IPS-15b (cell line): ENCODE data around the gene FIP1L1.

ENCODE experiments used
- H3K27me3 ChIP-seq: one replicate; pipeline ENCODE4 v1.6.1; 2013; ENCODE audit warnings: low read length; ENCODE audit not compliant: control insufficient read depth, insufficient read depth
- H3K36me3 ChIP-seq: one replicate; pipeline ENCODE4 v1.6.1; 2013; ENCODE audit warnings: low read length; ENCODE audit not compliant: control insufficient read depth, insufficient read depth
- H3K4me1 ChIP-seq: one replicate; pipeline ENCODE4 v1.6.1; 2013; ENCODE audit warnings: mild to moderate bottlenecking, low read length; ENCODE audit not compliant: control insufficient read depth, insufficient read depth
- H3K4me3 ChIP-seq: one replicate; pipeline ENCODE4 v1.5.1; 2013; ENCODE audit warnings: low read depth, low read length
- H3K9ac ChIP-seq: one replicate; pipeline ENCODE4 v1.6.1; 2013; ENCODE audit warnings: low read depth, mild to moderate bottlenecking, low read length
- H3K9me3 ChIP-seq: one replicate; pipeline ENCODE4 v1.6.1; 2013; ENCODE audit warnings: mild to moderate bottlenecking, low read length; ENCODE audit not compliant: control insufficient read depth, insufficient read depth

The FIP1L1 gene

GRCh38 chr4:53490965-53491622 lies 113.7 kb downstream of the FIP1L1 start:
- Histone ChIP-seq H3K9me3 (no peaks in the 10 kb centered on the region), H3K4me1 (peaks cover 3% of the 10 kb centered on the region), H3K9ac (no peak overlapping the region), H3K27me3 (no peaks in the 10 kb centered on the region), H3K36me3 (no peaks in the 10 kb centered on the region), H3K4me3 (no peak overlapping the region)

GRCh38 chr4:53494851-53495250 lies 117.4 kb downstream of the FIP1L1 start:
- H3K9me3 ChIP-seq: no peaks in the 10 kb centered on the region
- no peak overlapping the region for H3K9ac ChIP-seq
- H3K27me3 ChIP-seq: no peaks in the 10 kb centered on the region
- peaks cover 7% of the 10 kb centered on the region for H3K4me1 ChIP-seq
- H3K36me3 ChIP-seq: no peaks in the 10 kb centered on the region
- H3K4me3 ChIP-seq: no peak overlapping the region

DNA sequence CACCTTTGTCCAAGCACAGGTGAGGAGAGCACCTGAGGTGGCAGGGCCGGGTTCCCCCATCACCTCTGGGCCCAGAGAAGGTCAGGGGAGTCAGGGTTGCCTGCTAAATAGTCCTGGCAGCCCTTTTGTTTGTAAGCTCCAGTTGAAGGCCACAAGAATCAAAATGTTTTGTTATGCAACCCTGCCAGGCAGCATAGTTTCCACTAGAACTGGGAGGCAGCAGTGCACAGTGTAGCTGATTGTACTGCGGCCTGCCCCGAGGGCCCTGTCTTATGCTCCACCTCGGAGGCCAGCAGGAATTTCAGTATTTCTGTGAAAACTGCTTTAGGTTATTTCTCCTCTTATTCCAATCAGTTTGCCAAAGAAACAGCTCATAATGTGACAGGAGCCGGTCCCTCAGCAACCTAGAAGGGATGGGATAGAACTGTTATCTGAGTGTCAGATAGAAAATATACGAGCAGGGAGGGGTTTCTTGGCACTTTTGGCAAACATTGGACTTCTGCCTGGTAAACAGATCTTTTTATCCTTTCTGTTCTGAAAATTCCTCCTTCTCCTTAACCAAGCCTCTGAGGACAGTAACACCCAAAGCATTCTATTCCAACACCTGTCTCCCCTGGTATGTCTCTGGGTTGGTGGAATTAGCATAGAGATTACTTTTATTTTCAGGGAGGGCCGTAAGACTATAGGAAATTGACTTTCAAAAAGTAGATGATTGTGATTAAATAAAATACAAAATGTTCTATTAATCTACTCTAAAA lies 120.2 kb downstream of the FIP1L1 start:
- Histone ChIP-seq H3K27me3 (no peaks in the 10 kb centered on the region), H3K9me3 (no peaks in the 10 kb centered on the region), H3K4me1 (peaks cover 4% of the 10 kb centered on the region), H3K4me3 (no peak overlapping the region), H3K9ac (no peak overlapping the region), H3K36me3 (no peaks in the 10 kb centered on the region)

DNA sequence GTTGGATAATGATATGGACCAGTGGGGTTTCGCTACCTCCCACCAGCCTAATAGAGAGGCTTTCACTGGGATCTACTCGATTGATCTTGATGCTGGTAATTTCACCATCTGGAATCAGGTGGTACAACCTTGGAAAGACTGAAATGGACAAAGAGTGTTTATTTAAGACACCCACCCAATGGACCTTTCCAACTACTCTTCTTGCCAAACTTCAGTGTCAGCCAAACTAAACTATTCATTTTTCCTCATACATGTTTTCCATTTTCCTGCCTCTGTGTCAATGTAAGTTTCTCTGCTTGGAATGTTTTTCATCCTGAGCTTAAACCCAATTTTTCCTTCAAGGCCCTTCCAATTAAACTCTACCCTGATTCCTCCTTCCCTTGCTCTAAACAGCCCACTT lies 121.3 kb downstream of the FIP1L1 start:
- Histone ChIP-seq H3K27me3 (no peaks in the 10 kb centered on the region), H3K9ac (no peak overlapping the region), H3K9me3 (no peaks in the 10 kb centered on the region), H3K4me1 (peaks cover 4% of the 10 kb centered on the region), H3K4me3 (no peak overlapping the region), H3K36me3 (no peaks in the 10 kb centered on the region)

DNA sequence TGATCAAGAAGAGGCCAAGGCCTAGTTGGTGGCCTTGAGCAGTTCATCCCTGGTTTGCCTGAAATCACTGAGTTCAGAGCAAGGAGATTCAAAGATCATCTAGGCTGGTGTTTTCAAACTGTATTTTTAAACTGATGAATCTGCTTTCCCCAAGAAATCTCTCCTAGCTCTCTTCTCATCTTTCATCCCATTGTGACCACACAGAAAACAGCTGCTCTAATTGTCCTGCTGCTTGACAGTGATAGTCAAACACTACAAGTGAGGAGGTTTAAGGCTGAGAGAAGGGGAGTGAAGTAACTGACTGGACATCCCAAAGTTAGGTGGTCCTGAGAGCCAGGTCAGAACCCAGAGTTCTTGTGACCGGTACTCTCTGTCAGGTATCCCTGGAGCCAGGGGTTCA lies 122.3 kb downstream of the FIP1L1 start:
- no peak overlapping the region for H3K4me3 ChIP-seq
- no peaks in the 10 kb centered on the region for H3K36me3 ChIP-seq
- no peaks in the 10 kb centered on the region for H3K27me3 ChIP-seq
- H3K4me1 ChIP-seq: peaks cover 4% of the 10 kb centered on the region
- no peak overlapping the region for H3K9ac ChIP-seq
- no peaks in the 10 kb centered on the region for H3K9me3 ChIP-seq

DNA sequence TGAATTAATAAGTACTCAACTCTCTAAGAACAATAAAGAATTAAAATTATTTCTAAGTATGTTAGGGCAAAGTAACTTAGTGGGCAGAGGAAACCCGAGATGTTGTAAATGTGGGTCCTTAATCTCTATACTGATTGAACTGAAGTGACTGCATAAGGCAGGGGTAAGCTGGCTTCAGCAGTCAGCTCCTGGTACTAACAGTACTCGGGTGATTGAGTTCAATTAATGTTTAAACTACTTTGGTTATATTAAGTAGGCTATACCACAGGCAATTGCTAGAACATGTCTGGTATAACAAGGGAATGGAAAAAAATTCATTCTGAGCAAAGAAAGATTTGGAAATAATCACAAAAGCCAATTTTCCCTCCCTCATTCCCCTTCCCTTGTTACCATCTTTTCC lies 123.1 kb downstream of the FIP1L1 start:
- Histone ChIP-seq H3K27me3 (no peaks in the 10 kb centered on the region), H3K9ac (no peak overlapping the region), H3K4me1 (peaks cover 4% of the 10 kb centered on the region), H3K4me3 (no peak overlapping the region), H3K9me3 (no peaks in the 10 kb centered on the region), H3K36me3 (no peaks in the 10 kb centered on the region)

DNA sequence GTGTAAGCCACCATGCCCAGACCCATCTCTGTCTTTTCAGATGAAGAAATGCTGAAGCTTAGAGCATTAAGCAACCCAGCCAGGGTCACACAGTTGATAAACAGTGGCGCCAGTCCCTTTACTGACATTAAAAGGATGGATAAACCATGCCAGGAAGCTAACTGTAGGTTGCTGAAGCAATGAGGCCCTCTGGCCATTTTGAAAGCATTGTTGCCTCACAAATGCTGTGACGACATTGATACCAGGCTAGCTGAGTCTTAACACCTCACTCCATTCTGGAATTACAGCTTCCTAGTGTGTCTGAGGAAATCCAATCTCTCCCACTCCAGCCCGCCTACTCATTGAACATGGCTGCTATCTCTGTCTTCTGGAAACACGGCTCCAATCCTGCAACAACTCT lies 124.1 kb downstream of the FIP1L1 start:
- Histone ChIP-seq H3K4me1 (peaks cover 4% of the 10 kb centered on the region), H3K36me3 (no peaks in the 10 kb centered on the region), H3K27me3 (no peaks in the 10 kb centered on the region), H3K4me3 (no peak overlapping the region), H3K9me3 (no peaks in the 10 kb centered on the region), H3K9ac (no peak overlapping the region)

DNA sequence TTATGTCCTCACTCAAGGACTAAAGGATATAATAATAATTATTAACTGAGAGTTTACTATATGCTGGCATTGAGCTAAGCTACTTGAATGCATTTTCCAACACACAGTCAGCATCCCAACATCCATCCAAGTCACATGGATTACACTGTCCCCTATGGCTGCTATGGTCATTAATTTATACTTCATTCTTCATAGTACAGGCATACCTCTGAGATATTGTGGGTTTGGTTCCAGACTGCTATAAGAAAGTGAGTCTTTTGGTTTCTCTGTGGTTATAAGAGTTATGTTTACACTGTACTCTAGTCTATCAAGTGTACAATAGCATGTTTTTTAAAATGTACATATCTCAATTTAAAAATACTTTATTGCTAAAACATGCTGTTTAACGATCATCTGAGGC lies 124.7 kb downstream of the FIP1L1 start:
- Histone ChIP-seq H3K4me3 (no peak overlapping the region), H3K36me3 (no peaks in the 10 kb centered on the region), H3K27me3 (no peaks in the 10 kb centered on the region), H3K9ac (no peak overlapping the region), H3K4me1 (peaks cover 3% of the 10 kb centered on the region), H3K9me3 (no peaks in the 10 kb centered on the region)

DNA sequence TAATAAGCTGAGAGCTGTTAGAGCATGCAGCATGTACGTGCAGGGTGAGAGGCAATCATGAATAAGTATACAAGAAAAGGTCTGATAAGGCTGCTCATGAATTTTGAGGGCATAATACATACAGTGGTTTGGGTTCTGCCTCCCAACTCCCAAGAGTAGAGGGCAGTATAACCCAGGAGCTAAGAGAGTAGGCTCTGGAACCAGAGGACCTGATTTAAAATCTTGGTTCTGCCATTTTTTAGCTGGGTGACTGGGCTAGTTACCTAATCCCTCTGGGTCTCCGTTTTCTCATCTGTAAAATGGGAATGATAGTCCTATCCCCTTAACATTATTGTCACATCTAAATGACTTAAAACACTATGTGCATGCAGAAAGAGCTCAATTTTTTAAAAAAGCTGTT lies 128.5 kb downstream of the FIP1L1 start:
- Histone ChIP-seq H3K9me3 (no peaks in the 10 kb centered on the region), H3K27me3 (no peaks in the 10 kb centered on the region), H3K36me3 (no peaks in the 10 kb centered on the region), H3K4me3 (no peak overlapping the region), H3K4me1 (no peaks in the 10 kb centered on the region), H3K9ac (no peak overlapping the region)

DNA sequence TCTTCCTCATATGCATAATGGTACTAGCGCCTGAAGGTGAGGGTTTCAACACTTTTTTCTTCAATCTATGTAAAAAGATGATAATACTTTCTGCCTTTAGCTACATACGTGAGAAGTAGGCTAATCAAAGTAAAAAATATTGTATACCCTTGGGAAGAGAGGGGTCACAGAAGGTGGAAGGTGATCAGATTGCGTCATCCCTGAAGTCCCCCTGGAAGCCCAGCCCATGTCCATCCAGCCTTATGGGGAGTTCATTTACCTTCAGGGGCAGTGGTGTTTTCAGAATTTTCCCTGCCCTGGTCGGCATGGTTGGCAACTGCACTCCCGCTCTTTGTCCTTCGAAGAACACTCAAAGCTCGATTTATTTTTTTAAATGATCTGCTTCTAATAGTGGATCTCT lies 129.6 kb downstream of the FIP1L1 start:
- Histone ChIP-seq H3K27me3 (no peaks in the 10 kb centered on the region), H3K4me3 (no peak overlapping the region), H3K36me3 (no peaks in the 10 kb centered on the region), H3K4me1 (no peaks in the 10 kb centered on the region), H3K9ac (no peak overlapping the region), H3K9me3 (no peaks in the 10 kb centered on the region)

DNA sequence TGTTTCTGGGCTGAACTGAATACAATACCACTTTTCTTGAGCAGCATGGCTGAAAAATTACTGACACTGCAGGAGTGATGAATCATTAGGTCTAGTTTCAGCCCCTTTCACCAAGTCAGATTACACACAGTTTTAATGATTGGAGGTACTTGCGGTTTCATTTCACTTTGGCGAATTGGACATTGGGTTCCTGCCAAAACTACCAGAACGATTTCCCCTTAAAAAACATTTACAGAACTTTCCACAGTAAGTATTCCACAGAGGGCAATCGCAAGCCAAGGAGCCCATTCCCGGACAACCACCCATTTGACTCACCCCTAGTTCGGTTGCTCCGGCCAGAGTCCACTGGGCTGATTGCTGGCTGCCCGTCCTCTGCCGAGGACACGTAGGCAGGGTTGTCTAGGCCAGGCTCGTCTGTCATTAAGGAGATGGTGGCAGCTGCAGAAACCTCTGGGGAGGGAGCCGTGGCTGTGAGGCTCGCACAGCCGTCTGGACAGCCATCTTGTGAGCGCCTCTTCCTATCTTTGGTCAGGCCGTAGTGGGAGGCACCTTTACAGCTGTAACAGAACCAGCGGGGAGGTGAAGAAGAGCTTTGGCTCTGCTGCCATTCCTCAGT lies 130.3 kb downstream of the FIP1L1 start:
- H3K27me3 ChIP-seq: no peaks in the 10 kb centered on the region
- no peaks in the 10 kb centered on the region for H3K9me3 ChIP-seq
- H3K9ac ChIP-seq: no peak overlapping the region
- H3K4me3 ChIP-seq: no peak overlapping the region
- H3K36me3 ChIP-seq: no peaks in the 10 kb centered on the region
- H3K4me1 ChIP-seq: no peaks in the 10 kb centered on the region

- Histone ChIP-seq H3K9ac (no peak overlapping the region), H3K27me3 (no peaks in the 10 kb centered on the region), H3K4me1 (no peaks in the 10 kb centered on the region), H3K36me3 (no peaks in the 10 kb centered on the region), H3K9me3 (no peaks in the 10 kb centered on the region), H3K4me3 (no peak overlapping the region)
Observed at GRCh38 chr4:53508446-53508845, 131.0 kb downstream of the FIP1L1 start.
